22Rv1 (cell line): Measurements from ENCODE around the gene FTSJ1.

ENCODE experiments used
- H3K27ac ChIP-seq: fragments of 450-650 bp; 2 replicates; pipeline ENCODE4 v1.5.1; 2017
- CTCF ChIP-seq: fragments of 450-650 bp; IDR thresholded peaks from 2 replicates; pipeline ENCODE4 v1.5.1; 2017; ENCODE audit warnings: mild to moderate bottlenecking
- ZFX ChIP-seq: fragments of 450-650 bp; IDR thresholded peaks from 2 replicates; pipeline ENCODE4 v1.6.1; 2017; ENCODE audit warnings: antibody characterized with exemption, borderline replicate concordance

Gene FTSJ1

GRCh38 chrX:48472851-48473703, 2.9 kb upstream of the FTSJ1 start:
- TF ChIP-seq ZFX (no peak), CTCF (no peak)
- no peak overlapping the region for H3K27ac ChIP-seq

GRCh38 chrX:48473704-48473990, 2.4 kb upstream of the FTSJ1 start:
- H3K27ac ChIP-seq: no peak overlapping the region

GRCh38 chrX:48474127-48474526, 1.9 kb upstream of the FTSJ1 start:
- TF ChIP-seq CTCF (peak; percentile 31), ZFX (no peak)
- H3K27ac ChIP-seq: no peak overlapping the region

More at GRCh38 chrX:48473704-48473990, 2.4 kb upstream of the FTSJ1 start:
- TF ChIP-seq CTCF: no peak
- TF ChIP-seq ZFX: no peak

GRCh38 chrX:48474581-48474980, 1.4 kb upstream of the FTSJ1 start:
- peak overlapping the region; percentile 81 for H3K27ac ChIP-seq
- TF ChIP-seq CTCF (no peak), ZFX (no peak)

GRCh38 chrX:48475296-48475695, 703 bp upstream of the FTSJ1 start:
- TF ChIP-seq ZFX: no peak
- no peak for TF ChIP-seq CTCF
- H3K27ac ChIP-seq: peak overlapping the region; percentile 81

GRCh38 chrX:48476919-48477318, 920 bp downstream of the FTSJ1 start:
- no peak for TF ChIP-seq ZFX
- no peak for TF ChIP-seq CTCF

GRCh38 chrX:48477960-48478755, 2.2 kb downstream of the FTSJ1 start:
- TF ChIP-seq ZFX (no peak), CTCF (no peak)
- no peak overlapping the region for H3K27ac ChIP-seq

More at GRCh38 chrX:48476919-48477318, 920 bp downstream of the FTSJ1 start:
- no peak overlapping the region for H3K27ac ChIP-seq
